Activated CD4-positive, alpha-beta T cell treated with anti-CD3 and anti-CD28 coated beads, Interleukin-2, Interleukin-6, amounts not matched to agents 100 ng/mL and 50 ng/mL, durations not matched to agents 16 hours and 8 hours (primary cell): ENCODE data around the gene BCL11B.

Source experiments
- DNase-seq: peaks from one replicate; pipeline ENCODE4 v3.0.0-alpha.2; 2020

Gene BCL11B

DNA sequence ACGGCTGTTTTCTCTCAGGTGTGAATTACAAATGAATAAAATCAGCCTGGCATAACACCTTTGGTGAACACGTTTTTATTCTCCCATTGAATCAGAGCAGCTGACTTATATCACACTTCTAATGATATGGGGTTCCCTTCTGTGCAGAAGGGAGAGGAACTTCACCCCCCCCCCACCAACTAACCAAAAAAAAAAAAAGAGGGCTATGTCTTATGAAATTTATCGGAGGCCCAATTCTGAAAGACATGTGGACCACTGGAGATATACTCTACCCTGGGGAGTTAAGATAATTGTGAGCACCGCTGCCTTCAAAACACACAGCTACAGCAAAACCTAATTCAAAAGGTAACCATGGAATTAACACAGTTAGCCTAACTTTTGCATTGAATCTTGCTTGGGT, 4.6 kb downstream of the BCL11B start:
- no peak for DNase-seq

DNA sequence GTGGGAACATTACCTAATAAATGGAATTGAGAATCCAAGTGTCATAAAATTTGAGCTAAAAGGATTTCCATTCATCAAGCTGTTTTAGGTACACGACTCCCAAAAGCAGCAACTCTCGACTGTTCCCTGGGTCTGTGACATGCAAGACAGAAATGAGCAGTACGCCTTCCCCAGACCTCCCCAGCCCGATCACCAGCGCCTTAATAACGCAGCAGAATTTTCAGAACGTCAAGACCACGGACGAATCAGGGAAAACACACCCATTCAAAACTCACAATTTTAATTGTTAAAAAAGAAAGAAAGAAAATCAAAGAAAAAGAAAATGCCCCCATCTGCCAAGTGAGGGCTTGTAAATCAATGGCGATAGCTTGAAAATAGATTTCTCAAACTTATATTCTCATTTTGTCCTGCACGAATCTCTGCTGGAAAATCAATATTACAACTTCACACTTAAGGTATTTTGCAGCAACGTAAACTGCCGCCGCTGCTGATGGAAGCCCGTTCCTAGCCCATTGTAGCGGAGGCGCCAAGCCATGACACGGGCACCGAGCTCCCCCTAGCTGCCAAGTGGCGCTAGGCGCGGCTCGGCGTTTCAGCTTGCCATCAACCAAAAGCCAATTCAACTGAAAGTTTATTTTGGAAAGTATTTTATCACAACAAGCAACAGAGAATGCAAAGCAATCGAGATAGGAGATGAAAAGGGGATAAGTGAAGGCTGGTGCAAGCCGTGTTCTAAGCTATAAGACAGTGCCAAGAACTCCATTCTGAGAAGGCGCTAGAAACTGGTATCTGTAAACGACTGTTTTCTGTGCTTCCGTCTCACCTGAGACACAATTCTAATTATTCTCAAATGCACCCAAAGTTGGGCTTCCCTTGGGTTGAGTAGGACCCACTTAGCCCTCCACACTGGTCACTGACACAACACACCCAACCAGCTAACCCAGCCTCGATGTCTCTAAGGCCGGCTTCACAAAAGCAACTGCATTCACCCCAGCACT, 5.5 kb downstream of the BCL11B start:
- peak; percentile 92 for DNase-seq

DNA sequence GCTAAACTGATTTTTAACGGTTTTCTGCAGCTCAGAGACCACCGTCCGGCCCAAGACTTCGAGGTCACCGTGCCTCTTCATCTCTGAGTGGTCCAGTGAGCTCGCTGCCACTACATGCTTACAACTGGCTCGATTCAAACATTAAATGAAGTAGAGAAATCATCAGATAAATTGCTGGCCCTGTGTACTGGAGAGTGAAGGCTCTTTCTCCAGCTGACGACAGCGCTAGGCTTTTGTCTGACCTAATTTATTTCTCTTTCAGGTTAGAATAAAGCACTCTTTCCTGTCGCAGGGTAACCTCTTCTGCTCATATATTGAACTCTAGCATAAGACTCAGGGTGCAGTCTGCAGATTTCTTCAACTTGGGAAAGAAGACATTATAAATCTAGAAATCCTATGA, 6.4 kb downstream of the BCL11B start:
- DNase-seq: no peak

- no peak for DNase-seq
Measured at GRCh38 chr14:99264691-99265450, 7.1 kb downstream of the BCL11B start.

DNA sequence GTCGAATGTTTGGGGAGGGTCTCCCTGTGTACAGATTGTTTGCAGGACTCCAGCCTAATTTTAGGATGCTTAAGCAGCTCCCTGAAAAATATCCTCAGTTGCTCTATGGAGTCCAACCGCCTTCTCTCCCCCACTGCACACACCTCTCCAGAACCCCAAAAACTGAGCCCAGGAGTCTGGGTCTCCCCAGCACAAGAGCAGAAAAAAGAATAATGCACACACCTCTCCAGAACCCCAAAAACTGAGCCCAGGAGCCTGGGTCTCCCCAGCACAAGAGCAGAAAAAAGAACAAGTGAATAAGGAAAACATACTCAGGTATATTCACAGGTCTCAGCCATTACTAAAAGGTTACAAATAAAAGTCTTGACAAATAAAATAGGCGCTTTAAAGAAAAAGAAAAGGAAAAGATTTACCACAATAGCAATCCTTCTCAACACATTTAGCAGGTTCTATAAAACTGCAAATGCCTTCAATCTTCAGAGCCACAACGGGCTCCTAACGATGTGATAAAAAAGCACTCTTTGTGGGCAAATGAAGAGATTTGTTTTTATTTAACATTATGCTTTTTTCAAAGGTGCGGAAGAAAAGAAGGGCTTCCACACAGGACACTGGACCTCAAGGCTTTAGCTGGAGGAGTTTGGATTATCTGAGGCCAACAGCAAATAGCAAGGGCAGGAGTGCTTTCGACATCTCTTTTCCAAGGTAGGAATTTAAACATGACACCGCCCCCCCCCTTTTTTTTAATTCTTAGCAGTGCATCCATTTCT, 8.2 kb downstream of the BCL11B start:
- DNase-seq: no peak

GRCh38 chr14:99262977-99263448, 9.0 kb downstream of the BCL11B start:
- DNase-seq: peak; percentile 44

- peak; percentile 88 for DNase-seq
Measured at GRCh38 chr14:99261912-99262787, 9.8 kb downstream of the BCL11B start.

GRCh38 chr14:99260587-99261551, 11.1 kb downstream of the BCL11B start:
- peak; percentile 76 for DNase-seq

DNA sequence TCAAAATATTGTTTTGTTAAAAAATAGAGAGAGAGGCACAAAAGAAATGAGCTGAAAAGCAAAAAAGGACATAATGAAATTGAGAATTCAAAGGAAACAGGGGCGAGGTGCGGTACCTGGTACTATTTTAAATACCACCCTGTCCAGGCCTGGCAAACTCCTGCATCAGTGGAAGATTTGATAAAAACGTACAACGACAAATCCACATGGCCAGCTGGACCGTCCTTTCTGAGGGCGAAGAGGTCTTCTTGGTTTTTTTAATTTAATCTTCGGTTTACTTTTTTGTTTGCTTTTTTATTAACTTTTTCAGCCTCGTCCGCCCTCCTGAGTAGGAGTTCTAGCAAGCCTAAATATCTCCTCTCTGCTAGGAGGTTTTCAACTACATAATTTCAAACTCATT, 11.9 kb downstream of the BCL11B start:
- DNase-seq: no peak

GRCh38 chr14:99258876-99259726, 12.9 kb downstream of the BCL11B start:
- DNase-seq: peak; percentile 54

DNA sequence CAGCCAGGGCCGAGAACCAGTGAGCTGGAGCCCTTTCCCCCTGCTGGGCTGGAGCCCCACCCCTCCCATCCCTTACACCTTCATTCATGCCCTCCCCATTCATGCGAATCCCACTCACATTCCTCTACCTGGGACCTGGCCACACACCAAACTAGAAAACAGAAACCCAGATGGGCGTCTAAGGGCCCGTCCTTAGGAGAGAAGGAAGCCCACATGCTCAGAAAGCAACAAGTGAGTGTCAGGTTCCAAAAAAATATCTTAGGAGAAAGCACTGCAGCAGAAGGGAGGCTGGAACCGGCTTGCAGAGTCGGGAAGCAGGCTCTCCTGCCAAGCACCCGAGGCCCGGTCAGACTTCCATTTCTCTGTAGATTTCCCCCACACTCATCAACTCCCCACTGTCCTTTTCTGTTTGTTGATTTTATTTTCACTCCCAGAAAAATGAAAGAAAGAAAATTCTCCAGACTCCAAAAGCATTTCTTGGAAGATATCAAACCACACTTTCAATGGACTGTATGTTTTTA, 13.6 kb downstream of the BCL11B start:
- DNase-seq: no peak

DNA sequence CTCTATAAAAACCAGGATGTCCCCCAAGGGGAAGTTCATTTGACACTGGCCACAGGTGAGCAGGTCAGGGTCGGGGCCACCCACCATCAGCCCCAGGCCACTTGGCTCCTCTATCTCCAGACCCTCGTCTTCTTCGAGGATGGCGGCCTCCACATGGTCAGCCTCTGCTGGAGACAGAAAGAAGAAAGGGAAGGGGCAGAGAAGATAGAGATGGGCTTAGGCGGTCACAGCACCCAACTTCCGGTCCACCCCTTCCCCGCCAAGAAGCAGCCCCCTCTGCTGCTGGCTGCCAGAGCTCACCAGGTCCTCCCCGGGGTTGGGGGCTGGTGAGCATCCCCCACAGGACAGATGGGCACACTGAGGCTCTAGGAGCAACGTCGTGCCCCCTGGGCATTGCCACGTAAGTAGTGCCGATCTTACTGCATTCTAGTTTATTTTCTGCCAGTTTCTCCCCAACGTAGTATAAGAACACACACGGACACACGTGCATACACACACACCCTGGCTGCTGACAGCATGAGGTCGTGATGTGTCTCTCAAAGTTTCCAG, 14.2 kb downstream of the BCL11B start:
- peak; percentile 40 for DNase-seq

- DNase-seq: no peak
Measured at GRCh38 chr14:99257122-99257672, 14.8 kb downstream of the BCL11B start.

GRCh38 chr14:99256483-99256874, 15.5 kb downstream of the BCL11B start:
- peak; percentile 22 for DNase-seq

DNA sequence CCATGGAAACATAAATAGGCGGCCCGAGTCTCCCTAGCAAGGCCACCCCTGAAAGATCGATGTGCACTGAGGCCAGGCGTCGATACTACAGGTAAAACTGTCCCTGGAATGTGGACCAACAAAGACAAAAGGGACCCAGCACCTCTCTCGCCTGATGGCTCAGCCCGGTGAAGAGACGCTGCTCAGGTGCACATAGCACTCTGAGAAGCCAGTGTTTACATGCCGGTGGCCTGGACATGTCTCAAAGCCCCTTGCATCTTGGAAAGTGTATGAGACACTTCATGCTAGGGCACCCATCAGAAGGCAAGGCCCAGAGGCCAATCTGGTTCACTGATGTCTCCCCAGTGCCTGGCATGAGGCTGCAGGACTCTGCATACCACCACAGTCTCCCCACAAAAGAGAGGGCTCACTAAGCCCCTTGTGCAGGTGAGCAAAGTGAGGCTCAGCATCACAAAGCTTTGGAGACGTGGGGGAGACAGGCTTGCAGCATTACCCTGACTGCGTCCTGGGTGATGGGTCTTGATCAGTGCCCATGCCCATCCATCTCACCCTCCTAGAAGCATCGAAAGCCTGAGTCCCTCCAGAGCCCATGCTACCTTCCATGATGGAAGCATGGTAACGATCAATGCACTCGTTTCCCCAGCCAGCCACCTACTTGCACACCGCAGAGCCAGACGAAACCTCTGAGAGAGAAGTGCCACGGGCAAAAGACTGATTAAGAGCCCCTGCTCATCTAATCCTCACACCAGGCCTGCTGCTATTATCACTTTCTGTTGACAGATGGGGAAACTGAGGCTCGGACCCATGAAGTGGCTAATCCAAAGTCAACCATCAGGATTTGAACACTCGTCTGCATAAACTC, 16.1 kb downstream of the BCL11B start:
- DNase-seq: no peak

GRCh38 chr14:99254328-99255009, 17.5 kb downstream of the BCL11B start:
- no peak for DNase-seq

GRCh38 chr14:99253890-99254289, 18.1 kb downstream of the BCL11B start:
- no peak for DNase-seq
